Measurements from ENCODE around the gene METTL23. TPM values are rescaled to one million over a fixed set of nuclear protein-coding genes. Genes with fewer than 3 reads are reported as not detected.

METTL23 gene
- total RNA-seq, 1 donor, result 25.7 TPM

DNA sequence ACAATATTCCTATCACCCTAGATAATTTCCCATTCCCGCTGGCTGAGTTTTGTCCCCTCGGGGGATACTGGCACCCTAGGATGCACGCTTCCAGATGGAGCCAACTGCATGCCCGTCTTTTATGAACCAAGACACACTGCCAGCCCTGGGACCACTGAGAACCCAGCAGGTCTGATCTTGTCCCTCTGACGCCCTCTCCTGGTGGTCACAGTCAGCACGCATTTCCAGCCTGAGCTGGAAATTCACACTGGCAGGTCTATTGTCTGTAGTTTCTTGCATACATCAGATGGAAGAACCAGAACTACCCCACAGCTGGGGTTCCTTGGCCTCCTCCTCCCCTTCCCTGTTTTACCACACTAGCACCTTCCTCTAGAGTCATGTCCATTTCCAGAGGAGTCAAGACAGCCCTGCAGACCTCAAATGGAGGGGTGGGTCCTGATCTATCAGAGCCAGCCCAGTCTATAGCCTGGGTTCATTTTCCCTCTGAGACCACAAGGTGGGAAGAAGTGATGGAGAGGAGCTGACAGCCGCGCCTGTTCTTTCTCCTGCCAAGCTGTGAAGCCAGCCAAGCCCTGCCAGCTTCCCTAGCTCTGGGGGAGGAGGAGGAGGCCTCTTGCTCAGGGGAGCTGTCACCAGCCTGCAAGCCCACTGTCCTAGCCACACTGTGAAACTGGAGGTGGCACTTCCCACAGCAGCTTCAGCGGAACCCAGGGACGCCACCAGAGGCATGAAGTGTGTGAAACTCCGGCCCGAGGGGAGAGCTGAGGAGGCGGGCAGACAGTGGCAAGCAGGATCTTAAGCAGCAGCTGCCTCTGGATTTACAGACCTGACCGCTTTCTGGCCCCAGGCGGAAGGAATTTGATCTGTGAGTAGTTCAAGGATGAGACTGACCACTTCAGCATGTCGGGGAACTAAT, 45.2 kb upstream of the METTL23 start:
- Histone ChIP-seq H3K36me3 (ENCODE audit: insufficient read depth, low read length) (peaks cover 73% of the 10 kb centered on the region), H3K79me2 (ENCODE audit: insufficient read depth, low read length) (peaks cover 15% of the 10 kb centered on the region), H3K4me1 (ENCODE audit: insufficient read depth, low read length) (peaks cover 13% of the 10 kb centered on the region), H3K27me3 (ENCODE audit: insufficient read depth, low read length) (no peaks in the 10 kb centered on the region), H3K4me3 (ENCODE audit: insufficient read depth, low read length) (no peak overlapping the region), H3K27ac (ENCODE audit: low read depth, low read length) (peak overlapping the region; percentile 52), H2AFZ (ENCODE audit: low read length) (no peak overlapping the region), H3K4me2 (ENCODE audit: insufficient read depth, low read length) (no peak overlapping the region), H4K20me1 (ENCODE audit: insufficient read depth, low read length) (peaks cover 41% of the 10 kb centered on the region), H3K9me3 (ENCODE audit: low read depth, low read length) (no peaks in the 10 kb centered on the region)
- TF ChIP-seq, protein P1, sequence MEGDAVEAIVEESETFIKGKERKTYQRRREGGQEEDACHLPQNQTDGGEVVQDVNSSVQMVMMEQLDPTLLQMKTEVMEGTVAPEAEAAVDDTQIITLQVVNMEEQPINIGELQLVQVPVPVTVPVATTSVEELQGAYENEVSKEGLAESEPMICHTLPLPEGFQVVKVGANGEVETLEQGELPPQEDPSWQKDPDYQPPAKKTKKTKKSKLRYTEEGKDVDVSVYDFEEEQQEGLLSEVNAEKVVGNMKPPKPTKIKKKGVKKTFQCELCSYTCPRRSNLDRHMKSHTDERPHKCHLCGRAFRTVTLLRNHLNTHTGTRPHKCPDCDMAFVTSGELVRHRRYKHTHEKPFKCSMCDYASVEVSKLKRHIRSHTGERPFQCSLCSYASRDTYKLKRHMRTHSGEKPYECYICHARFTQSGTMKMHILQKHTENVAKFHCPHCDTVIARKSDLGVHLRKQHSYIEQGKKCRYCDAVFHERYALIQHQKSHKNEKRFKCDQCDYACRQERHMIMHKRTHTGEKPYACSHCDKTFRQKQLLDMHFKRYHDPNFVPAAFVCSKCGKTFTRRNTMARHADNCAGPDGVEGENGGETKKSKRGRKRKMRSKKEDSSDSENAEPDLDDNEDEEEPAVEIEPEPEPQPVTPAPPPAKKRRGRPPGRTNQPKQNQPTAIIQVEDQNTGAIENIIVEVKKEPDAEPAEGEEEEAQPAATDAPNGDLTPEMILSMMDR (IDR thresholded peaks at IDR 0.05; ENCODE audit: extremely low read depth, low read depth, low read length), result peak; percentile 79
- peak; percentile 90 for DNase-seq (ENCODE audit: insufficient read length, low spot score, missing footprints)

DNA sequence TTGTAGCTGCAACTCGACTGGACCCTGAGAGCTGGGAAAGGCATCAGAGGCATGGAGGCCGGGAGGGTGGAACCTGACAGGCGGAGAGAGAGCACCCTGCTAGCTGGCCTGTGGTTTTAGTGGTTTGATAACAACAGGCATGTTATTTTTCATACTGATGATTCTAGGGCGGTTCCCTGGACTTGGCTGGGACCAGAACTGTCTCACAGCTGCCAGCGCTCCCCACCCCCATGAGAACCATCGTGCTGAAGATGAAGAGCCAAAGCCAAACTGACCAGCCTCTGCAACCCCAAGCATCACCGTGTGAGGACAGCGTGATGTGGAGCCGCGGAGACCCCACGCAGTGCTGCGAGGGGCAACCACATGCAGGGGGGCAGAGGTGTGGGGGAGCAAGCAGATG, 44.3 kb upstream of the METTL23 start:
- no peak overlapping the region for H2AFZ ChIP-seq (ENCODE audit: low read length)
- TF ChIP-seq, protein P1 (IDR thresholded peaks at IDR 0.05; ENCODE audit: extremely low read depth, low read depth, low read length), result no peak
- H3K4me1 ChIP-seq (ENCODE audit: insufficient read depth, low read length), result peaks cover 13% of the 10 kb centered on the region
- H4K20me1 ChIP-seq (ENCODE audit: insufficient read depth, low read length), result peaks cover 47% of the 10 kb centered on the region
- H3K4me3 ChIP-seq (ENCODE audit: insufficient read depth, low read length), result no peak overlapping the region
- no peaks in the 10 kb centered on the region for H3K27me3 ChIP-seq (ENCODE audit: insufficient read depth, low read length)
- peak; percentile 93 for DNase-seq (ENCODE audit: insufficient read length, low spot score, missing footprints)
- H3K79me2 ChIP-seq (ENCODE audit: insufficient read depth, low read length), result peaks cover 23% of the 10 kb centered on the region
- H3K36me3 ChIP-seq (ENCODE audit: insufficient read depth, low read length), result peaks cover 79% of the 10 kb centered on the region
- H3K9me3 ChIP-seq (ENCODE audit: low read depth, low read length), result no peaks in the 10 kb centered on the region
- H3K4me2 ChIP-seq (ENCODE audit: insufficient read depth, low read length), result no peak overlapping the region
- peak overlapping the region; percentile 52 for H3K27ac ChIP-seq (ENCODE audit: low read depth, low read length)

DNA sequence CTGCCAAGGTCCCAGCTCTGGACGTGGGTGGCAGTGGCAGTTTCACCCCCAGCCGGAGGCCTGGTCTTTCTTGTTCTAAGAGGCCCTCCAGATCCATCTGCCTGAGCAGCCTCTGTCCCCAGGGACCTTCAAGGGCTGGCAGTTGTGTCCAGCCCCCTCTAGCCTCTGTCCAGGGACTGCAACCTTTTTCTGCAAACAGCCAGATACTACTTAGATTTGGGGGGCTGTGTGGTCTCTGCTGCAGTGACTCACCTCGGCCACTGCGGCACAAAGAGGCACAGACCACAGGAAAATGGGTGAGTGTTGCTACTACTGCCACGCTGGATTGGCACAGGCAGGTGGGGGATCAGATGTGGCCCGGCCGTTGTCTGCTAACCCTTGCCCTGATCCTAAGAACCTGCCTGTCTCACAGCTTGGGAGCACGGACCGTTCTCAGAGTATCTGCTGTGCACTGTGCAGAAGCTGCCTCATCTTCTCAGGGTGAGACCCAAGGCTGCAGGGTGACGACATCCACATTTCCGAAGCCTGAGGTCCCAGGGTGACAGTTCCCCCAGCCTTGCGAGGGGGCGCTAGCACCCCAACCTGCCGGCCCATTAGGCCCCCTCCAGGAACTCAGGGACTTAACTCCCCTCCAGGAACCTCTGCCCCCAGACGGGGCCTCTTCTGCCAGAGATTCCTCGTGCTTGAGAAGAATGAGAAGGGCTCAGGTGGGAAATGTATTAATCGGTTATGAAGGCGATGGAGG, 43.5 kb upstream of the METTL23 start:
- H4K20me1 ChIP-seq (ENCODE audit: insufficient read depth, low read length), result peaks cover 56% of the 10 kb centered on the region
- DNase-seq (ENCODE audit: insufficient read length, low spot score, missing footprints), result no peak

More for the DNA sequence above, 43.5 kb upstream of the METTL23 start:
- H3K79me2 ChIP-seq (ENCODE audit: insufficient read depth, low read length), result peaks cover 32% of the 10 kb centered on the region
- H2AFZ ChIP-seq (ENCODE audit: low read length), result no peak overlapping the region
- H3K4me2 ChIP-seq (ENCODE audit: insufficient read depth, low read length), result no peak overlapping the region
- TF ChIP-seq, protein P1 (IDR thresholded peaks at IDR 0.05; ENCODE audit: extremely low read depth, low read depth, low read length), result no peak
- H3K27ac ChIP-seq (ENCODE audit: low read depth, low read length), result peak overlapping the region; percentile 52
- peaks cover 79% of the 10 kb centered on the region for H3K36me3 ChIP-seq (ENCODE audit: insufficient read depth, low read length)
- no peaks in the 10 kb centered on the region for H3K9me3 ChIP-seq (ENCODE audit: low read depth, low read length)
- H3K27me3 ChIP-seq (ENCODE audit: insufficient read depth, low read length), result no peaks in the 10 kb centered on the region
- no peak overlapping the region for H3K4me3 ChIP-seq (ENCODE audit: insufficient read depth, low read length)
- peaks cover 19% of the 10 kb centered on the region for H3K4me1 ChIP-seq (ENCODE audit: insufficient read depth, low read length)

All from osteoblast (primary cell).